ENCODE data around the gene ITGB3.
"Not testable (repeated sequence)": the region's sequence is repeated elsewhere in the genome, so short reads cannot be mapped to it uniquely, and the experiment has no call there.

The ITGB3 gene

DNA sequence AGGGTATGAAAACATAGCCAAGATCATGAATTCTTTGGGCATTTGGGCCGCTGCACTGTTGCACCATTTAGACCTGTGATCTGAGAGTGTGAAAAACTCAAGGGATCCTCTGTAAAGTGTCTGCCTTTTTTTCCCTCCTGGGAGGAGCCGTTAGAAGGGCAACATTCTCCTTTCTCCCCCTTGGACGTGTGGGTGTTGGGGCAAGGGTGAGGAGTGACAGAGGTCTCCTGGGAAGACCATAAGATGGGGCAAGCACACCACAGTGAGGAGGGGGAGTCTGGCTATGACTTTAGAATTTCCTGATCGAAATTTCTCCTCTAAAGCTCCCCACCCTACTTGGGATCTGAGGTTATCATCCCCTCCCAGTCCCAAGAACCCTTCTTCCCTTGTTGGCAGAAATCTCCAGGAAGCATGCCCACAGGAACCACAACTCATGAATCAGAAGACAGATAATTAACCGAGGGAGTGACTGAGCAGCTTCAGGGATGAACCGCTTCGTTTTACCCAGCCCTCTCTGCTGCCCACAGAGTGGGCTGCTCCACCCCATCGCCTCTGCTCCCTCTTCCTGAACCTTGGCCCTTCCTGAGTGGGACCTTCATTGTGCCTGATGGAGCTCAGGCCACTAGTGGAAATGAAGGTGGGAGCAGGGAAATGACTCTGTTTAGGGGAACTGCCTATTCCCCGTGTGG lies 4.2 kb downstream of the ITGB3 start:
- Histone ChIP-seq H3K9me3 (ENCODE audit: control insufficient read depth, low read length) (no peaks in the 10 kb centered on the region), H3K4me1 (ENCODE audit: control insufficient read depth, insufficient read depth, low read length) (no peaks in the 10 kb centered on the region), H3K36me3 (ENCODE audit: control insufficient read depth, insufficient read depth, low read length) (no peaks in the 10 kb centered on the region), H3K27ac (ENCODE audit: insufficient read depth, low read depth, low read length, poor library complexity, severe bottlenecking) (no peak overlapping the region), H3K4me3 (ENCODE audit: insufficient read depth, low read depth, low read length) (no peak overlapping the region), H3K27me3 (ENCODE audit: control insufficient read depth, insufficient read depth, low read length, poor library complexity, severe bottlenecking) (peaks cover 38% of the 10 kb centered on the region)
- 77 to 80% methylated on average over 7 to 9 of the region's 9 CpGs for WGBS, 2 experiments

DNA sequence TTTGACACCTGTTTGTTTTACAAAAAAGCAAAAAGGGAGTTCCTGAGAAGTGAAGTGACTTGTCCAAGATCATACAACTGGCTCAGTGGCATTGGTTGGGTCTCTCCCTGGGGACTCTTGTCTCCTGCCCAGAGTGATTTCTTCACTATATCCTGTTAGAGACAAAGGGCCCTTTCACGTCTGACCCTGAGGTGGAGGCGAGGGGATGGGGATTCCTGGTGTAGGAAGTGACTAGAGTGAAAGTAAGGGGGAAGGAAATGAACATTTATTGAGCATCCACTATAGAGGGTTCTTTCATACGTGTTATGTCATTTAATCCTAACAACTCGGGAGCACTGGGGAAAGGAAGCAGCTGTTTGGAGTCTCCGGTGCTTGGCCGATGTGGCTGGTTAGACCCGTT lies 9.0 kb downstream of the ITGB3 start:
- peaks cover 8% of the 10 kb centered on the region for H3K4me1 ChIP-seq (ENCODE audit: control insufficient read depth, insufficient read depth, low read length)
- no peaks in the 10 kb centered on the region for H3K9me3 ChIP-seq (ENCODE audit: control insufficient read depth, low read length)
- no peaks in the 10 kb centered on the region for H3K27me3 ChIP-seq (ENCODE audit: control insufficient read depth, insufficient read depth, low read length, poor library complexity, severe bottlenecking)
- WGBS, 2 experiments = 91 to 95% methylated on average over 7 of the region's 7 CpGs
- no peaks in the 10 kb centered on the region for H3K36me3 ChIP-seq (ENCODE audit: control insufficient read depth, insufficient read depth, low read length)
- H3K4me3 ChIP-seq (ENCODE audit: insufficient read depth, low read depth, low read length) = no peak overlapping the region
- H3K27ac ChIP-seq (ENCODE audit: insufficient read depth, low read depth, low read length, poor library complexity, severe bottlenecking) = no peak overlapping the region

GRCh38 chr17:47264166-47264565 lies 10.5 kb downstream of the ITGB3 start:
- Histone ChIP-seq H3K4me3 (ENCODE audit: insufficient read depth, low read depth, low read length) (no peak overlapping the region), H3K27ac (ENCODE audit: insufficient read depth, low read depth, low read length, poor library complexity, severe bottlenecking) (no peak overlapping the region), H3K27me3 (ENCODE audit: control insufficient read depth, insufficient read depth, low read length, poor library complexity, severe bottlenecking) (no peaks in the 10 kb centered on the region), H3K4me1 (ENCODE audit: control insufficient read depth, insufficient read depth, low read length) (peaks cover 8% of the 10 kb centered on the region), H3K9me3 (ENCODE audit: control insufficient read depth, low read length) (no peaks in the 10 kb centered on the region), H3K36me3 (ENCODE audit: control insufficient read depth, insufficient read depth, low read length) (no peaks in the 10 kb centered on the region)
- 94 to 97% methylated on average over 2 of the region's 2 CpGs for WGBS, 2 experiments

DNA sequence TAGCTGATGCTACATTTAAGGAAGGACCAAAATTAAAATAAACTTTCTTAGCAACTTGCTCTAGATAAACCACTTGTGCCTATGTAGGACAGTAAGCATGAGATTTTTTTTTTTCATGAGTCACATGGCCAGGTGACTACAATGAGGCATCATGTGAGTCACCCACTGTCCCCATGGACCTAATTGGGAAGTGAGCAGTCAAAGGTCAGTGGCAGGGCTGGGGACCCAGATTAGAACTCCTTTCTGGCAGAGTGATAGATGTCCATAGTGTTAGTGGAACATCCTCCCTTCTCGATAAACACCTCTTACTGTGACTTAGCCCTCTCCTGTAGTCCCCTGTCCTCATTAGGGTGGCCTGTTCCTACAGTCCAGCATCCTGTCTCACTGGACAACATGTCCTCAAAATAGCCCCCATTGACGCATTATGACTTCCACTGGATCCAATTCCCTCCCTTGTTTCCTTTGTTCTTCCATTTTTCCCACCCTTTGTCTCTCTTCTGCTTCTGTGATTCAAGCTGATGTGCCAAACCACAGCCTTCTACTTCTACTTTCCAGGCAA lies 12.4 kb downstream of the ITGB3 start:
- Histone ChIP-seq H3K4me1 (ENCODE audit: control insufficient read depth, insufficient read depth, low read length) (peaks cover 8% of the 10 kb centered on the region), H3K27ac (ENCODE audit: insufficient read depth, low read depth, low read length, poor library complexity, severe bottlenecking) (no peak overlapping the region), H3K27me3 (ENCODE audit: control insufficient read depth, insufficient read depth, low read length, poor library complexity, severe bottlenecking) (no peaks in the 10 kb centered on the region), H3K36me3 (ENCODE audit: control insufficient read depth, insufficient read depth, low read length) (no peaks in the 10 kb centered on the region), H3K4me3 (ENCODE audit: insufficient read depth, low read depth, low read length) (no peak overlapping the region), H3K9me3 (ENCODE audit: control insufficient read depth, low read length) (no peaks in the 10 kb centered on the region)
- 91 to 97% methylated on average over 2 of the region's 2 CpGs for WGBS, 2 experiments

GRCh38 chr17:47266782-47267181 lies 13.2 kb downstream of the ITGB3 start:
- Histone ChIP-seq H3K4me3 (ENCODE audit: insufficient read depth, low read depth, low read length) (no peak overlapping the region), H3K27ac (ENCODE audit: insufficient read depth, low read depth, low read length, poor library complexity, severe bottlenecking) (no peak overlapping the region)

DNA sequence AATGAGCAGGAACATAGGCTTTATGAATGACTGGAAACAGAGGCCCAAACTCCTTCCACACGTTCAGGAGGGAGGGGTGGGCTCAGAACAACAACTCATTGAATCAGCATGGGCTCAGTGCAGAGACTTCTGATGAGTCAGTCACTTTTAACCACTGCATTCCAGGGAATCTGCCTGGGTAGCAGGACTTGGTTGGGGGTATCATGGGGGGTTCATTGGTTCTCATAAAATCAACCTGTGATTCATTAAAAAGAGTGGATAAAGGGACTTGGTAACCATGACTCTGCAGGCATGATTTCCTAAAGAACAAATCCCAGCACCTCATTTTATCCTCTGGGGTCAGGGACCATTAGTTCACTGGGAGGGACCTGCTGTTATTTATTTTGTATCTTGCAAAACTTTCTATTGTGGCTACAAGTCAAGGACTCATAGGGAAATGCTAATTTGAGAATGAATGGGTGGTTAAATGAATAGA lies 13.8 kb downstream of the ITGB3 start:
- Histone ChIP-seq H3K27me3 (ENCODE audit: control insufficient read depth, insufficient read depth, low read length, poor library complexity, severe bottlenecking) (no peaks in the 10 kb centered on the region), H3K27ac (ENCODE audit: insufficient read depth, low read depth, low read length, poor library complexity, severe bottlenecking) (no peak overlapping the region), H3K4me3 (ENCODE audit: insufficient read depth, low read depth, low read length) (no peak overlapping the region), H3K9me3 (ENCODE audit: control insufficient read depth, low read length) (no peaks in the 10 kb centered on the region), H3K36me3 (ENCODE audit: control insufficient read depth, insufficient read depth, low read length) (no peaks in the 10 kb centered on the region), H3K4me1 (ENCODE audit: control insufficient read depth, insufficient read depth, low read length) (peaks cover 8% of the 10 kb centered on the region)
- 18 to 21% methylated on average over 1 of the region's 1 CpG for WGBS, 2 experiments

More at GRCh38 chr17:47266782-47267181, 13.2 kb downstream of the ITGB3 start:
- Histone ChIP-seq H3K27me3 (ENCODE audit: control insufficient read depth, insufficient read depth, low read length, poor library complexity, severe bottlenecking) (no peaks in the 10 kb centered on the region), H3K9me3 (ENCODE audit: control insufficient read depth, low read length) (no peaks in the 10 kb centered on the region), H3K4me1 (ENCODE audit: control insufficient read depth, insufficient read depth, low read length) (peaks cover 8% of the 10 kb centered on the region), H3K36me3 (ENCODE audit: control insufficient read depth, insufficient read depth, low read length) (no peaks in the 10 kb centered on the region)
- WGBS, 2 experiments = 84 to 86% methylated on average over 6 of the region's 6 CpGs

DNA sequence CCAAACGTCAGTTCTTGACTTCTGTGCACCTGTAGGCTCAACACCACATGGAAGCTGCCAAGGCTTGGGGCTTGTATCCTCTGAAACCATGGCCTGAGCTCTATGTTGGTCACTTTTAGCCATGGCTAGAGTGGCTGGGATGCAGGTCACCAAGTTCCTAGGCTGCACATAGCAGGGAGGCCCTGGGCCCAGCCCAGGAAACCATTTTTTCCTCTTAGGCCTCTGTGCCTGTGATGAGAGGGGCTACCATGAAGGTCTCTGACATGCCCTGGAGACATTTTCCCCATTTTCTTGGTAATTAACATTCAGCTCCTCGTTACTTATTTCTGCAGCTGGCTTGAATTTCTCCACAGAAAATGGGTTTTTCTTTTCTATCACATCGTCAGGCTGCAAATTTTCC lies 15.3 kb downstream of the ITGB3 start:
- not testable (repeated sequence) for H3K4me1 ChIP-seq (ENCODE audit: control insufficient read depth, insufficient read depth, low read length); H3K4me3 ChIP-seq (ENCODE audit: insufficient read depth, low read depth, low read length); H3K27me3 ChIP-seq (ENCODE audit: control insufficient read depth, insufficient read depth, low read length, poor library complexity, severe bottlenecking); H3K36me3 ChIP-seq (ENCODE audit: control insufficient read depth, insufficient read depth, low read length); H3K9me3 ChIP-seq (ENCODE audit: control insufficient read depth, low read length); H3K27ac ChIP-seq (ENCODE audit: insufficient read depth, low read depth, low read length, poor library complexity, severe bottlenecking)
- 88 to 89% methylated on average over 3 of the region's 3 CpGs for WGBS, 2 experiments

- H3K9me3 ChIP-seq (ENCODE audit: control insufficient read depth, low read length); H3K4me3 ChIP-seq (ENCODE audit: insufficient read depth, low read depth, low read length); H3K4me1 ChIP-seq (ENCODE audit: control insufficient read depth, insufficient read depth, low read length); H3K36me3 ChIP-seq (ENCODE audit: control insufficient read depth, insufficient read depth, low read length); H3K27me3 ChIP-seq (ENCODE audit: control insufficient read depth, insufficient read depth, low read length, poor library complexity, severe bottlenecking); H3K27ac ChIP-seq (ENCODE audit: insufficient read depth, low read depth, low read length, poor library complexity, severe bottlenecking): not testable (repeated sequence)
These were observed 16.1 kb downstream of the ITGB3 start for GRCh38 chr17:47269561-47270280.

- H3K4me3 ChIP-seq (ENCODE audit: insufficient read depth, low read depth, low read length) = no peak overlapping the region
- no peak overlapping the region for H3K27ac ChIP-seq (ENCODE audit: insufficient read depth, low read depth, low read length, poor library complexity, severe bottlenecking)
- no peaks in the 10 kb centered on the region for H3K27me3 ChIP-seq (ENCODE audit: control insufficient read depth, insufficient read depth, low read length, poor library complexity, severe bottlenecking)
- no peaks in the 10 kb centered on the region for H3K36me3 ChIP-seq (ENCODE audit: control insufficient read depth, insufficient read depth, low read length)
- WGBS, 2 experiments = 85 to 87% methylated on average over 2 of the region's 2 CpGs
- H3K4me1 ChIP-seq (ENCODE audit: control insufficient read depth, insufficient read depth, low read length) = peaks cover 24% of the 10 kb centered on the region
- H3K9me3 ChIP-seq (ENCODE audit: control insufficient read depth, low read length) = no peaks in the 10 kb centered on the region
These were observed 17.5 kb downstream of the ITGB3 start for GRCh38 chr17:47270946-47271705.

GRCh38 chr17:47272491-47272890 lies 18.9 kb downstream of the ITGB3 start:
- Histone ChIP-seq H3K4me1 (ENCODE audit: control insufficient read depth, insufficient read depth, low read length) (peaks cover 26% of the 10 kb centered on the region), H3K4me3 (ENCODE audit: insufficient read depth, low read depth, low read length) (no peak overlapping the region), H3K27ac (ENCODE audit: insufficient read depth, low read depth, low read length, poor library complexity, severe bottlenecking) (no peak overlapping the region), H3K27me3 (ENCODE audit: control insufficient read depth, insufficient read depth, low read length, poor library complexity, severe bottlenecking) (no peaks in the 10 kb centered on the region), H3K9me3 (ENCODE audit: control insufficient read depth, low read length) (no peaks in the 10 kb centered on the region), H3K36me3 (ENCODE audit: control insufficient read depth, insufficient read depth, low read length) (no peaks in the 10 kb centered on the region)
- WGBS, 2 experiments = 88 to 89% methylated on average over 1 of the region's 1 CpG

Measured in ectodermal cell (in vitro differentiated cells).